GM12874 (cell line): ENCODE data around the gene DNAJC12.

Source experiments
- TF ChIP-seq, protein P1 (sequence below): IDR thresholded peaks from 2 replicates; pipeline ENCODE4 v1.5.1; 2011; ENCODE audit warnings: low read depth, mild to moderate bottlenecking, control low read depth, low read length, moderate library complexity; ENCODE audit not compliant: insufficient read depth

Gene DNAJC12

DNA sequence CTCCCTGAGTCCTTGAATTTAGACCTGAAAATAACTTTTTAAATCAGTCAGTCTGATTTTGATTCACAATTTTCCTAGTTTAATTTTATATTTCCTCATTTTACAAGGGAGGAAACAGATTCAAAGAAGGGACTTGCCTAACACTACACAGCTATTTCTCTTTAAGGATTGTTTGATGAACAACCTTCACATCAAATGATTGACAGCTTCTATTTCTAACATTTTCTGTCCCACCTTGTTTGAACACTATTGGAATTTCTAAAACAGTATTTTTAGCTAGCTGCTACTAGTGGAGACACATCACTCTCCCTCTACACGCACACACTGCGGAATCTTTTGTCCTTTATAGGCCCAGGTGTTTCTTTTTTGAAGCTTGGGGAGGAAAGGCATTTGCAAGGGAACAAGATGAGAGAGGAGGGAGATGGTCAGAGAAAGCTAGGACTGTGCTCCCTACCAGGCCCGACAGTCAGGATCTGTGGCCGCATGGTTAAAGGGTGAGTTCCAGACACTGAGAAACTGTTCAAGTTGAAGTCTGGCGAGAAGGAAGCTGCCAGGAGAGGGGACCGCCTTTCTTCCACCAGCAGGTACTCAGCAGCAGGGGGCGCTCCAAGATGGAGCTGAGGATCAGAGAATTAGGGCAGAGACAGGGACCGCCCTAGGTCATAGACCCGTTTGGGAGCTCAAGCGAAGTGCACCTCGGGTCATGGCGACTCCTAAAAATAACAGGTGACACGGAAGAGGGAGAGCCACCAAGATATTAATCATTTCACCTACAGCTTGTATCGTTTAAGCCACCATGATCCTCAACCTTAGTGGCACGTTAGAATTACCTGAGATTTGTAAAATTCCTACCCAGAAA, 49.7 kb downstream of the DNAJC12 start:
- TF ChIP-seq, protein P1, sequence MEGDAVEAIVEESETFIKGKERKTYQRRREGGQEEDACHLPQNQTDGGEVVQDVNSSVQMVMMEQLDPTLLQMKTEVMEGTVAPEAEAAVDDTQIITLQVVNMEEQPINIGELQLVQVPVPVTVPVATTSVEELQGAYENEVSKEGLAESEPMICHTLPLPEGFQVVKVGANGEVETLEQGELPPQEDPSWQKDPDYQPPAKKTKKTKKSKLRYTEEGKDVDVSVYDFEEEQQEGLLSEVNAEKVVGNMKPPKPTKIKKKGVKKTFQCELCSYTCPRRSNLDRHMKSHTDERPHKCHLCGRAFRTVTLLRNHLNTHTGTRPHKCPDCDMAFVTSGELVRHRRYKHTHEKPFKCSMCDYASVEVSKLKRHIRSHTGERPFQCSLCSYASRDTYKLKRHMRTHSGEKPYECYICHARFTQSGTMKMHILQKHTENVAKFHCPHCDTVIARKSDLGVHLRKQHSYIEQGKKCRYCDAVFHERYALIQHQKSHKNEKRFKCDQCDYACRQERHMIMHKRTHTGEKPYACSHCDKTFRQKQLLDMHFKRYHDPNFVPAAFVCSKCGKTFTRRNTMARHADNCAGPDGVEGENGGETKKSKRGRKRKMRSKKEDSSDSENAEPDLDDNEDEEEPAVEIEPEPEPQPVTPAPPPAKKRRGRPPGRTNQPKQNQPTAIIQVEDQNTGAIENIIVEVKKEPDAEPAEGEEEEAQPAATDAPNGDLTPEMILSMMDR = peak; percentile 85

DNA sequence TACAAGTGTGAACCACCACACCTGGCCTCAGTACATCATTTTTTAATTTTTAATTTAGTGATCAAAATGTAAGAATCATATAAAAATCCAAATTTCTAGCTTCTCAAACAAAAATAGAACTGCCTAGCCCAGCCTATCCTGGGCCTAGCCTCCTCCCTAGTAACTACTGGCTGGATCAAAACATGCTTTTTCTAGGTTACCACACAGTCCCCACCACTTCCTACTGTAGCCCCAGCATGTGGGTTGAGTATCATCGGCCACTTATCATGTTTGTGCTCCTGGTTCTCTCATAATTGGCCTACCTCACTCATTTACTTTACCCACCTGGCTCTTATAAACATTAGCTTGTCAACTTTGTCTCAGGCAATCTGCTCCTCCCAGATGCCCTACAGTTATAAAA, 52.9 kb downstream of the DNAJC12 start:
- TF ChIP-seq, protein P1 = no peak

DNA sequence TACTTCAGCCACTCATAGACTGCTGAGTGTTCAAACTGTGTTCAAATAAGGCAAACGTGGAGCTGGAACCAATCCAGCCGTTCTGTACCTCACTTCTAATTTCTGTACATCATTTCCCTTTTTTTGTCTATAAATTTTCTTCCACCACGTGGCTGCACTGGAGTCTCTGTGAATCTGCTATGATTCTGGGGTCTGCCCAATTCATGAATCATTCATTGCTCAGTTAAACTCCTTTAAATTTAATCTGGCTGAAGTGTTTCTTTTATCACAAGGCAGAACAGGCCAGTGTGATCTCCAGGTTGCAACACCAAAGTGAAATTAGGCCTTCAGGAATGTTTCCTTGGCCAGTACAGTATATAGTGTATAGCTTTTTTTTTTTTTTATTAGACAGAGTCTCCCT, 53.5 kb downstream of the DNAJC12 start:
- TF ChIP-seq, protein P1 = no peak

DNA sequence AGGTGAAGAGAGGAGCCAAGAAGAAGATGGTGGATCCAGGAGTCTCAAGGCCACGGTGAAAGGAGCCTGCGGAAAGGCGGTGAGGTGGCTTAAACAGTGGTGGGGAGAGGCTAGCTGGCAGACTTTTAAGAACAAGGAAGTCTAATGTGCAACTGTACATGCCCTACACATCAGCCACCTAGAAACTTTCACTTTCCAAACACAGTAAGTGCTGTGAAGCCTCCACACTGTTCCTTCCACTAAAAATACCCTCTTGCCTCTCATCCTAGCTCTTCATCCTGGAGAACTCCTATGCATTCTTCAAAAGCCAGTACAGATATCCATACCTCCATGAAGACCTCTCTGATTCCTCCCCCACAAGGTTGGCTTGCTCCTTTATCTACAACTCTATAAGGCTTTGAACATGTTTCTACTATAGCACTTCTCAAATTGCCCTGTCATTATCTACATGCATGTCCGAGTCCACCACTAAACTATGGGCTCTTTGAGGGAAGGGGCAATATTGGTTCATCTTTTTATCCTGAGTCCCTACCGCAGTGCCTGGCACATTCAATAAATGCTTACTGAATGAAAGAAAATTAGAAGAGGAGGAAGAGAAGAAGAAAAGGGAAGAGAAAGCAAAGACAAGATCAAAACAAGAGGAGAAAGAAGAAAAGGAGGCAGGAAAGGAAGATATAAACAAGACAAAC, 54.2 kb downstream of the DNAJC12 start:
- TF ChIP-seq, protein P1 = no peak

DNA sequence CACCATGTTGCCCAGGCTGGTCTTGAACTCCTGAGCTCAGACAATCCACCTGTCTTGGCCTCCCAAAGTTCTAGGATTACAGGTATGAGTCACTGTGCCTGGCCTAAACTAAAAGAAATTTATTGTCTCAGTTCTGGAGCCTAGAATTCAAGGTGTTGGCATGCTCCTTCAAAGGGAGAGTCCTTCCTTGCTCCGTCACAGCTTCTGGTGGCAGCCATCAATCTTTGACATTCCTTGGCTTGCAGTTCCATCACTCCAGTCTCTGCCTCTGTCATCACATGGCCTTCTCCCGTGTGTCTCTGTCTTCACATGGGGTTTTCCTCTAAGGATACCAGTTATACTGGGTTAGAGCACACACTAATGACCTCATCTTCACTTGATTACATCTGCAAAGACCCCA, 55.5 kb downstream of the DNAJC12 start:
- TF ChIP-seq, protein P1 = no peak

DNA sequence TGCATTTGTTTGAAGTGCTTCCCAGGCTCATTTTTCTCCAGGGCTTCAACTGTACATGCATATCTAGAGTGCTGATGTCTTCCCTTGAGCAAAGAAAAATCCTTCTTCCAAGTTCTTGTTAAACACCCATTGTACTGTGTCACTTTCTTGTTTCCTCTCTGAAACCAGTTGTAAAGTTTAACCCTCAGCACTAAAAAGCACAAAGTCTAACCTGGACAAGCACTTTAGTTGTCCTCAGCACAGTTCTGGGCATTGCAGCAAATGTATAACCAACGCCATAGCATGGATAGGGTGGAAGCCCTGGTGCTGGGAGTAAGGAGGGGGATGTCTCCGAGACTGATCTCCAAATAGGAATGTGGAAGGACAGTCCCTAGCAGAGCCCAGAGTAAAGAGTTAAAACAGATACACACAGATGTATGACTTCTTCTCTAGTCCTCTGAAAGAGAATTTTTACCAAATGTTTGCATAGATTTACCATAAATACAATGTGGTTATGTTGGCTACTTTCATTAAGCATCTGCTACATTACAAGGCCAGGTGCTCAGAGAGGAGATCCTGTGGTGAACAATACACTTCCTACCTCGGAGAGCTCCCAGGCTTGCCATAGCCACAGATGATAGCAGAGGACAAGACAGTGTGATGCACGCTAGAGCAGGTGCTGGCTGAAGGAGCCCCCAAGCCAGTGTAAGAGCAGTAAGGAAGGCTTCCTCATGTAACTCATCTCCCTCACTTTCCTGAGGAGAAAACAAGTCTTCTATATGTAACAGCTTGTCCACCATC, 57.0 kb downstream of the DNAJC12 start:
- TF ChIP-seq, protein P1 = no peak
